NCI-H1048 (cell line): ENCODE results near the gene BORCS6.
A peak's percentile ranks its signal among the peaks of the same experiment; 100 is the strongest.

Experiments used
- DNase-seq: peaks from one replicate; lab custom pipeline; 2025; lab: John Stamatoyannopoulos, UW

The BORCS6 gene

GRCh38 chr17:8210761-8211458 lies 20.9 kb upstream of the BORCS6 start:
- no peak for DNase-seq

- peak; percentile 92 for DNase-seq
These were observed 20.2 kb upstream of the BORCS6 start, which contains the start of gene AURKB for GRCh38 chr17:8209907-8210760. TSS of gene AURKB (minus strand) at chr17:8210575. CDS start at chr17:8210224, 351 bp downstream.

- DNase-seq, result no peak
These were observed 16.6 kb upstream of the BORCS6 start for GRCh38 chr17:8206536-8206935.

GRCh38 chr17:8204761-8205555 lies 15.0 kb upstream of the BORCS6 start:
- DNase-seq, result no peak

- peak; percentile 64 for DNase-seq
These were observed 2.3 kb upstream of the BORCS6 start for GRCh38 chr17:8192070-8192815.

GRCh38 chr17:8190506-8190905 lies 526 bp upstream of the BORCS6 start:
- DNase-seq, result no peak

GRCh38 chr17:8189041-8189710 lies 804 bp downstream of the BORCS6 start:
- no peak for DNase-seq

GRCh38 chr17:8188263-8188839 lies 1.6 kb downstream of the BORCS6 start:
- no peak for DNase-seq

- peak; percentile 92 for DNase-seq
These were observed 2.3 kb downstream of the BORCS6 start for GRCh38 chr17:8187517-8188262.

GRCh38 chr17:8186787-8187516 lies 3.0 kb downstream of the BORCS6 start:
- peak; percentile 86 for DNase-seq

- no peak for DNase-seq
These were observed 3.6 kb downstream of the BORCS6 start for GRCh38 chr17:8186446-8186786.

- DNase-seq, result peak; percentile 28
These were observed 4.2 kb downstream of the BORCS6 start for GRCh38 chr17:8185582-8186445.

- DNase-seq, result no peak
These were observed 12.8 kb downstream of the BORCS6 start for GRCh38 chr17:8176998-8177731.

- DNase-seq, result peak; percentile 46
These were observed 13.6 kb downstream of the BORCS6 start, which contains the start of gene TMEM107 for GRCh38 chr17:8176197-8176940. TSS of gene TMEM107 (minus strand) at chr17:8176380. CDS start at chr17:8176286, 94 bp downstream.

- DNase-seq, result no peak
These were observed 14.2 kb downstream of the BORCS6 start for GRCh38 chr17:8175795-8176196.

GRCh38 chr17:8173871-8174322 lies 16.1 kb downstream of the BORCS6 start:
- DNase-seq, result no peak
